HCT116 (cell line): ENCODE data around the gene ESRRA. TPM values are rescaled to one million over a fixed set of nuclear protein-coding genes. Genes with fewer than 3 reads are reported as not detected.

ENCODE experiments used
- ATAC-seq: fragments of 200-7000 bp; cut with Tn5 transposase; 2 replicates; pipeline ENCODE4 v1.9.1; 2020; ENCODE audit warnings: mild to moderate bottlenecking, moderate library complexity
- BruUV-seq: library from RNA; stranded (reverse); fragments of 400-500 nt; replicated peaks from 2 replicates; lab custom pipeline; 2021; lab: Mats Ljungman, UMichigan
- CTCF ChIA-PET: fragments of 300-600 bp; sonication (Branson Sonifier 250); formaldehyde crosslinking; loops from one replicate; lab custom pipeline; 2021; ENCODE audit warnings: antibody characterized with exemption; lab: Charles Lee
- POLR2A ChIA-PET: fragments of 300-600, 350-600 bp; sonication (Branson Sonifier 250); formaldehyde crosslinking; loops from one replicate; lab custom pipeline; 2021; ENCODE audit warnings: antibody characterized with exemption; lab: Charles Lee
- RAD21 ChIA-PET, 2 experiments: fragments of 300-600 bp; sonication (Branson Sonifier 250); formaldehyde crosslinking; loops; one replicate each; lab custom pipeline; 2023; ENCODE audit warnings: low total read pairs in 2 of 2; ENCODE audit not compliant: uncharacterized antibody in 2 of 2, unreplicated experiment in 2 of 2, low non-redundant PET in 1 of 2; lab: Charles Lee
- DNase-seq: peaks from one replicate; pipeline ENCODE4 v3.0.0-alpha.2; 2010; ENCODE audit warnings: low read depth, low spot score
- H2AFZ ChIP-seq: fragments of 200-600 bp; shearing (Covaris generic), sonication (generic); 2 replicates; pipeline ENCODE4 v1.6.1; 2017; ENCODE audit warnings: low read depth, mixed run types, mixed read lengths, antibody characterized with exemption, low read length; ENCODE audit not compliant: poor library complexity, severe bottlenecking
- H3K27ac ChIP-seq: 2 replicates; pipeline ENCODE4 v1.5.1; 2012; ENCODE audit warnings: low read depth, low read length
- H3K27me3 ChIP-seq: fragments of 200-600 bp; sonication (generic); 2 replicates; pipeline ENCODE4 v1.6.1; 2016; ENCODE audit warnings: mixed run types, low read length, mixed read lengths; ENCODE audit not compliant: insufficient read depth
- H3K36me3 ChIP-seq, 2 experiments: fragments of 200-500 bp in 1 of 2; fragments of 200-600 bp in 1 of 2; sonication (Bioruptor generic) in 1 of 2; sonication (generic) in 1 of 2; 2 replicates each; pipeline versions ENCODE4 v1.5.1 to v1.6.1; 2014 to 2016; ENCODE audit warnings: low read length in 2 of 2, inconsistent platforms in 1 of 2, mixed read lengths in 1 of 2, mixed run types in 1 of 2; ENCODE audit not compliant: insufficient read depth in 2 of 2, control insufficient read depth in 1 of 2
- H3K4me1 ChIP-seq, 2 experiments: fragments of 200-600 bp in 1 of 2; sonication (generic) in 1 of 2; 2 replicates each; pipeline versions ENCODE4 v1.5.1 to v1.6.1; 2012 to 2017; ENCODE audit warnings: low read length in 2 of 2, inconsistent platforms in 1 of 2, mild to moderate bottlenecking in 1 of 2, mixed read lengths in 1 of 2, mixed run types in 1 of 2, moderate library complexity in 1 of 2; ENCODE audit not compliant: insufficient read depth in 2 of 2, control insufficient read depth in 1 of 2
- H3K4me2 ChIP-seq: fragments of 200-600 bp; sonication (generic); 2 replicates; pipeline ENCODE4 v1.6.1; 2017; ENCODE audit warnings: mixed run types, low read length, mixed read lengths
- H3K4me3 ChIP-seq, 2 experiments: fragments of 200-600 bp in 1 of 2; sonication (generic) in 1 of 2; replicated peaks in 1 of 2; 2 replicates each; pipeline ENCODE4 v1.5.1; 2011 to 2016; ENCODE audit warnings: low read length in 2 of 2, control low read depth in 1 of 2, low read depth in 1 of 2, mild to moderate bottlenecking in 1 of 2, mixed read lengths in 1 of 2, mixed run types in 1 of 2
- H3K79me2 ChIP-seq: fragments of 200-600 bp; sonication (generic); 2 replicates; pipeline ENCODE4 v1.6.1; 2017; ENCODE audit warnings: mild to moderate bottlenecking, mixed run types, low read length, moderate library complexity, mixed read lengths; ENCODE audit not compliant: insufficient read depth
- H3K9ac ChIP-seq: fragments of 200-600 bp; sonication (generic); 2 replicates; pipeline ENCODE4 v1.6.1; 2016; ENCODE audit warnings: low read length, mixed read lengths
- H3K9me2 ChIP-seq: fragments of 200-600 bp; sonication (generic), shearing (Covaris generic); 2 replicates; pipeline ENCODE4 v1.6.1; 2017; ENCODE audit warnings: mixed run types, mild to moderate bottlenecking, moderate library complexity; ENCODE audit not compliant: insufficient read depth
- H3K9me3 ChIP-seq, 2 experiments: fragments of 200-500 bp in 1 of 2; fragments of 200-600 bp in 1 of 2; sonication (Bioruptor generic) in 1 of 2; sonication (generic) in 1 of 2; 2 replicates each; pipeline ENCODE4 v1.6.1; 2014 to 2017; ENCODE audit warnings: low read length in 2 of 2, mixed read lengths in 2 of 2, inconsistent platforms in 1 of 2, low read depth in 1 of 2, mild to moderate bottlenecking in 1 of 2, mixed run types in 1 of 2, moderate library complexity in 1 of 2; ENCODE audit not compliant: control insufficient read depth in 1 of 2, insufficient read depth in 1 of 2
- H4K20me1 ChIP-seq: fragments of 200-600 bp; sonication (generic), shearing (Covaris generic); 2 replicates; pipeline ENCODE4 v1.6.1; 2017; ENCODE audit warnings: mixed run types, mild to moderate bottlenecking, moderate library complexity; ENCODE audit not compliant: insufficient read depth
- CBX3 ChIP-seq: IDR thresholded peaks from 2 replicates; pipeline ENCODE4 v1.6.1; 2012; ENCODE audit warnings: low read depth
- CEBPB ChIP-seq: IDR thresholded peaks from 2 replicates; pipeline ENCODE4 v1.6.1; 2012; ENCODE audit warnings: low read depth
- EGR1 ChIP-seq: IDR thresholded peaks from 2 replicates; pipeline ENCODE4 v1.6.1; 2012; ENCODE audit warnings: low read depth
- ELF1 ChIP-seq: IDR thresholded peaks from 2 replicates; pipeline ENCODE4 v1.6.1; 2012; ENCODE audit warnings: low read depth, borderline replicate concordance
- EZH2 ChIP-seq: fragments of 200-600 bp; sonication (generic); IDR thresholded peaks from 2 replicates; pipeline ENCODE4 v1.6.1; 2017; ENCODE audit warnings: antibody characterized with exemption, mixed run types
- EZH2phosphoT487 ChIP-seq: fragments of 200-600 bp; IDR thresholded peaks from 2 replicates; pipeline ENCODE4 v1.6.1; 2018; ENCODE audit warnings: antibody characterized with exemption, borderline replicate concordance
- JUND ChIP-seq: IDR thresholded peaks from 2 replicates; pipeline ENCODE4 v1.6.1; 2012
- MAX ChIP-seq: IDR thresholded peaks from 2 replicates; pipeline ENCODE4 v1.6.1; 2012
- POLR2AphosphoS5 ChIP-seq: IDR thresholded peaks from 2 replicates; pipeline ENCODE4 v1.6.1; 2011; ENCODE audit warnings: mild to moderate bottlenecking, low read depth, low read length, moderate library complexity
- SIN3A ChIP-seq: IDR thresholded peaks from 2 replicates; pipeline ENCODE4 v1.6.1; 2012; ENCODE audit warnings: low read depth
- SP1 ChIP-seq: IDR thresholded peaks from 2 replicates; pipeline ENCODE4 v1.6.1; 2012; ENCODE audit warnings: low read depth
- YY1 ChIP-seq: IDR thresholded peaks from 2 replicates; pipeline ENCODE4 v1.6.1; 2011; ENCODE audit warnings: low read length, low read depth, moderate library complexity, mild to moderate bottlenecking; ENCODE audit not compliant: insufficient replicate concordance; ENCODE audit errors: extremely low read depth
- ZFX ChIP-seq: fragments of 450-650 bp; IDR thresholded peaks from 2 replicates; pipeline ENCODE4 v1.6.1; 2017
- ZNF274 ChIP-seq: fragments of 200-500 bp; sonication (Bioruptor generic); IDR thresholded peaks from 2 replicates; pipeline ENCODE4 v1.6.1; 2014; ENCODE audit warnings: mild to moderate bottlenecking, low read depth, low read length, inconsistent platforms
- intact Hi-C: fragments of 100-400 bp; cut with micrococcal nuclease; formaldehyde crosslinking; loops from 2 replicates; pipeline ENCODE4 v1.10.0; 2022
- total RNA-seq: library from RNA; stranded (reverse); gene quantifications from one replicate; pipeline ENCODE4 v1.2.1, GENCODE V29; 2021; ENCODE audit not compliant: unreplicated experiment
- TF ChIP-seq, protein P1 (sequence below): IDR thresholded peaks from 2 replicates; pipeline ENCODE4 v1.6.1; 2012
- TF ChIP-seq, protein P2 (sequence below): IDR thresholded peaks from 2 replicates; pipeline ENCODE4 v1.6.1; 2012; ENCODE audit warnings: low read depth
- TF ChIP-seq, protein P3 (sequence below): IDR thresholded peaks from 2 replicates; pipeline ENCODE4 v1.6.1; 2011; ENCODE audit warnings: mild to moderate bottlenecking, low read length, moderate library complexity; ENCODE audit not compliant: insufficient replicate concordance; ENCODE audit errors: extremely low read depth

The ESRRA gene
- total RNA-seq, 1 experiment from 2014 or later: 62.7 TPM

GRCh38 chr11:64352995-64353714 is 47.8 kb downstream of the ESRRA start:
- H4K20me1 ChIP-seq: no peaks in the 10 kb centered on the region
- no TSS peak for BruUV-seq
- no peak overlapping the region for H2AFZ ChIP-seq
- RAD21 ChIA-PET: interaction anchor here (1.0 to 1.9 kb wide), 2 partner anchors 35 to 36 kb away, joined by 3 to 4 read pairs; partner anchors contain the start of genes PRDX5 (in 2 of the 2) and TRMT112 (in 1 of the 2)
- no peaks in the 10 kb centered on the region for H3K9me2 ChIP-seq
- no peaks in the 10 kb centered on the region for H3K9me3 ChIP-seq
- no peak for TF ChIP-seq SP1
- no peak for TF ChIP-seq CBX3
- no peak for TF ChIP-seq YY1
- TF ChIP-seq JUND: no peak
- TF ChIP-seq CEBPB: no peak
- TF ChIP-seq, protein P1, sequence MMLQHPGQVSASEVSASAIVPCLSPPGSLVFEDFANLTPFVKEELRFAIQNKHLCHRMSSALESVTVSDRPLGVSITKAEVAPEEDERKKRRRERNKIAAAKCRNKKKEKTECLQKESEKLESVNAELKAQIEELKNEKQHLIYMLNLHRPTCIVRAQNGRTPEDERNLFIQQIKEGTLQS: no peak
- TF ChIP-seq ZFX: no peak
- no peak for TF ChIP-seq EZH2phosphoT487
- no peak for TF ChIP-seq MAX
- no peak for TF ChIP-seq POLR2AphosphoS5
- TF ChIP-seq ZNF274: no peak
- TF ChIP-seq, protein P2, sequence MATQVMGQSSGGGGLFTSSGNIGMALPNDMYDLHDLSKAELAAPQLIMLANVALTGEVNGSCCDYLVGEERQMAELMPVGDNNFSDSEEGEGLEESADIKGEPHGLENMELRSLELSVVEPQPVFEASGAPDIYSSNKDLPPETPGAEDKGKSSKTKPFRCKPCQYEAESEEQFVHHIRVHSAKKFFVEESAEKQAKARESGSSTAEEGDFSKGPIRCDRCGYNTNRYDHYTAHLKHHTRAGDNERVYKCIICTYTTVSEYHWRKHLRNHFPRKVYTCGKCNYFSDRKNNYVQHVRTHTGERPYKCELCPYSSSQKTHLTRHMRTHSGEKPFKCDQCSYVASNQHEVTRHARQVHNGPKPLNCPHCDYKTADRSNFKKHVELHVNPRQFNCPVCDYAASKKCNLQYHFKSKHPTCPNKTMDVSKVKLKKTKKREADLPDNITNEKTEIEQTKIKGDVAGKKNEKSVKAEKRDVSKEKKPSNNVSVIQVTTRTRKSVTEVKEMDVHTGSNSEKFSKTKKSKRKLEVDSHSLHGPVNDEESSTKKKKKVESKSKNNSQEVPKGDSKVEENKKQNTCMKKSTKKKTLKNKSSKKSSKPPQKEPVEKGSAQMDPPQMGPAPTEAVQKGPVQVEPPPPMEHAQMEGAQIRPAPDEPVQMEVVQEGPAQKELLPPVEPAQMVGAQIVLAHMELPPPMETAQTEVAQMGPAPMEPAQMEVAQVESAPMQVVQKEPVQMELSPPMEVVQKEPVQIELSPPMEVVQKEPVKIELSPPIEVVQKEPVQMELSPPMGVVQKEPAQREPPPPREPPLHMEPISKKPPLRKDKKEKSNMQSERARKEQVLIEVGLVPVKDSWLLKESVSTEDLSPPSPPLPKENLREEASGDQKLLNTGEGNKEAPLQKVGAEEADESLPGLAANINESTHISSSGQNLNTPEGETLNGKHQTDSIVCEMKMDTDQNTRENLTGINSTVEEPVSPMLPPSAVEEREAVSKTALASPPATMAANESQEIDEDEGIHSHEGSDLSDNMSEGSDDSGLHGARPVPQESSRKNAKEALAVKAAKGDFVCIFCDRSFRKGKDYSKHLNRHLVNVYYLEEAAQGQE: no peak
- TF ChIP-seq, protein P3, sequence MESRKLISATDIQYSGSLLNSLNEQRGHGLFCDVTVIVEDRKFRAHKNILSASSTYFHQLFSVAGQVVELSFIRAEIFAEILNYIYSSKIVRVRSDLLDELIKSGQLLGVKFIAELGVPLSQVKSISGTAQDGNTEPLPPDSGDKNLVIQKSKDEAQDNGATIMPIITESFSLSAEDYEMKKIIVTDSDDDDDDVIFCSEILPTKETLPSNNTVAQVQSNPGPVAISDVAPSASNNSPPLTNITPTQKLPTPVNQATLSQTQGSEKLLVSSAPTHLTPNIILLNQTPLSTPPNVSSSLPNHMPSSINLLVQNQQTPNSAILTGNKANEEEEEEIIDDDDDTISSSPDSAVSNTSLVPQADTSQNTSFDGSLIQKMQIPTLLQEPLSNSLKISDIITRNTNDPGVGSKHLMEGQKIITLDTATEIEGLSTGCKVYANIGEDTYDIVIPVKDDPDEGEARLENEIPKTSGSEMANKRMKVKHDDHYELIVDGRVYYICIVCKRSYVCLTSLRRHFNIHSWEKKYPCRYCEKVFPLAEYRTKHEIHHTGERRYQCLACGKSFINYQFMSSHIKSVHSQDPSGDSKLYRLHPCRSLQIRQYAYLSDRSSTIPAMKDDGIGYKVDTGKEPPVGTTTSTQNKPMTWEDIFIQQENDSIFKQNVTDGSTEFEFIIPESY: no peak
- TF ChIP-seq ELF1: no peak
- no peak for TF ChIP-seq SIN3A
- TF ChIP-seq EGR1: no peak
- no peak for TF ChIP-seq EZH2
- no peaks in the 10 kb centered on the region for H3K27me3 ChIP-seq
- no peaks in the 10 kb centered on the region for H3K36me3 ChIP-seq
- POLR2A ChIA-PET: interaction anchor here (1.4 to 1.6 kb wide), 2 partner anchors 11 to 36 kb away, joined by 5 to 7 read pairs; partner anchors contain the start of genes PRDX5 and TRMT112
- no peak overlapping the region for H3K4me3 ChIP-seq
- H3K27ac ChIP-seq: no peak overlapping the region
- H3K4me1 ChIP-seq: peaks cover 23 to 40% of the 10 kb centered on the region in 2 experiments
- intact Hi-C loops: no loop called here
- ATAC-seq: no peak
- H3K9ac ChIP-seq: no peak overlapping the region
- no peak for DNase-seq
- CTCF ChIA-PET: interaction anchor here (1.1 to 6.2 kb wide), 4 partner anchors 11 to 49 kb away, joined by 6 to 46 read pairs (median 43); partner anchors contain the start of genes ESRRA, PRDX5 and TRMT112
- H3K4me2 ChIP-seq: no peak overlapping the region
- no peaks in the 10 kb centered on the region for H3K79me2 ChIP-seq
